Neural cell (in vitro differentiated cells): Measurements from ENCODE around the gene GPS2.

ENCODE experiments used
- POLR2AphosphoS5 ChIP-seq: IDR thresholded peaks from 2 replicates; pipeline ENCODE4 v1.6.1; 2012
- TAF1 ChIP-seq: IDR thresholded peaks from 2 replicates; pipeline ENCODE4 v1.6.1; 2012; ENCODE audit warnings: low read depth
- TF ChIP-seq, protein P1 (sequence below): fragments of 450-650 bp; IDR thresholded peaks from 2 replicates; pipeline ENCODE4 v1.5.1; 2014; ENCODE audit warnings: antibody characterized with exemption, mild to moderate bottlenecking, moderate library complexity; ENCODE audit not compliant: poor library complexity, severe bottlenecking

- TF ChIP-seq, protein P1, sequence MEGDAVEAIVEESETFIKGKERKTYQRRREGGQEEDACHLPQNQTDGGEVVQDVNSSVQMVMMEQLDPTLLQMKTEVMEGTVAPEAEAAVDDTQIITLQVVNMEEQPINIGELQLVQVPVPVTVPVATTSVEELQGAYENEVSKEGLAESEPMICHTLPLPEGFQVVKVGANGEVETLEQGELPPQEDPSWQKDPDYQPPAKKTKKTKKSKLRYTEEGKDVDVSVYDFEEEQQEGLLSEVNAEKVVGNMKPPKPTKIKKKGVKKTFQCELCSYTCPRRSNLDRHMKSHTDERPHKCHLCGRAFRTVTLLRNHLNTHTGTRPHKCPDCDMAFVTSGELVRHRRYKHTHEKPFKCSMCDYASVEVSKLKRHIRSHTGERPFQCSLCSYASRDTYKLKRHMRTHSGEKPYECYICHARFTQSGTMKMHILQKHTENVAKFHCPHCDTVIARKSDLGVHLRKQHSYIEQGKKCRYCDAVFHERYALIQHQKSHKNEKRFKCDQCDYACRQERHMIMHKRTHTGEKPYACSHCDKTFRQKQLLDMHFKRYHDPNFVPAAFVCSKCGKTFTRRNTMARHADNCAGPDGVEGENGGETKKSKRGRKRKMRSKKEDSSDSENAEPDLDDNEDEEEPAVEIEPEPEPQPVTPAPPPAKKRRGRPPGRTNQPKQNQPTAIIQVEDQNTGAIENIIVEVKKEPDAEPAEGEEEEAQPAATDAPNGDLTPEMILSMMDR = no peak
- no peak for TF ChIP-seq POLR2AphosphoS5
- TF ChIP-seq TAF1 = no peak
Measured at GRCh38 chr17:7266784-7267183, 48.4 kb downstream of the GPS2 start.
